ENCODE results near the gene SLC39A12.
"Not testable (repeated sequence)": the region's sequence is repeated elsewhere in the genome, so short reads cannot be mapped to it uniquely, and the experiment has no call there.

Gene SLC39A12

GRCh38 chr10:17943033-17943745 is 8.5 kb upstream of the SLC39A12 start:
- H3K4me1 ChIP-seq: no peaks in the 10 kb centered on the region
- no peaks in the 10 kb centered on the region for H3K36me3 ChIP-seq (replicated peaks)
- in situ Hi-C loops (cut with MboI; ENCODE audit: low sequenced_read_pairs): no loop called here
- H3K4me3 ChIP-seq: no peak overlapping the region
- no peaks in the 10 kb centered on the region for H3K9me3 ChIP-seq
- H3K27me3 ChIP-seq (ENCODE audit: low read depth): no peaks in the 10 kb centered on the region
- DNase-seq (ENCODE audit: low spot score in 2 of 2): no peak

GRCh38 chr10:17950269-17950668 is 1.4 kb upstream of the SLC39A12 start:
- H3K4me3 ChIP-seq; H3K4me1 ChIP-seq; H3K9me3 ChIP-seq; H3K27me3 ChIP-seq (ENCODE audit: low read depth); in situ Hi-C loops (cut with MboI; ENCODE audit: low sequenced_read_pairs); H3K36me3 ChIP-seq (replicated peaks): not testable (repeated sequence)
- DNase-seq (ENCODE audit: low spot score in 2 of 2): peak in 1 of 2 experiments; percentile 6

- DNase-seq (ENCODE audit: low spot score in 2 of 2): no peak
- H3K9me3 ChIP-seq: no peaks in the 10 kb centered on the region
- no peaks in the 10 kb centered on the region for H3K4me1 ChIP-seq
- H3K4me3 ChIP-seq: no peak overlapping the region
- no peaks in the 10 kb centered on the region for H3K27me3 ChIP-seq (ENCODE audit: low read depth)
- H3K36me3 ChIP-seq (replicated peaks): no peaks in the 10 kb centered on the region
- in situ Hi-C loops (cut with MboI; ENCODE audit: low sequenced_read_pairs): no loop called here
These were observed 992 bp upstream of the SLC39A12 start for GRCh38 chr10:17950726-17951125.

GRCh38 chr10:17954372-17954771 is 2.7 kb downstream of the SLC39A12 start:
- H3K4me1 ChIP-seq; H3K4me3 ChIP-seq; H3K36me3 ChIP-seq (replicated peaks); H3K27me3 ChIP-seq (ENCODE audit: low read depth); DNase-seq (ENCODE audit: low spot score in 2 of 2); H3K9me3 ChIP-seq; in situ Hi-C loops (cut with MboI; ENCODE audit: low sequenced_read_pairs): not testable (repeated sequence)

GRCh38 chr10:17954861-17955260 is 3.1 kb downstream of the SLC39A12 start:
- H3K27me3 ChIP-seq (ENCODE audit: low read depth): no peaks in the 10 kb centered on the region
- in situ Hi-C loops (cut with MboI; ENCODE audit: low sequenced_read_pairs): no loop called here
- no peak for DNase-seq (ENCODE audit: low spot score in 2 of 2)

GRCh38 chr10:17958049-17958448 is 6.3 kb downstream of the SLC39A12 start:
- no peak overlapping the region for H3K4me3 ChIP-seq
- no peaks in the 10 kb centered on the region for H3K27me3 ChIP-seq (ENCODE audit: low read depth)
- no peaks in the 10 kb centered on the region for H3K36me3 ChIP-seq (replicated peaks)
- H3K4me1 ChIP-seq: no peaks in the 10 kb centered on the region
- in situ Hi-C loops (cut with MboI; ENCODE audit: low sequenced_read_pairs): no loop called here
- H3K9me3 ChIP-seq: no peaks in the 10 kb centered on the region; the same call in 1 of the 2 replicates
- DNase-seq (ENCODE audit: low spot score in 2 of 2): no peak

More at GRCh38 chr10:17954861-17955260, 3.1 kb downstream of the SLC39A12 start:
- no peaks in the 10 kb centered on the region for H3K36me3 ChIP-seq (replicated peaks)
- no peaks in the 10 kb centered on the region for H3K4me1 ChIP-seq
- H3K4me3 ChIP-seq: no peak overlapping the region
- H3K9me3 ChIP-seq: no peaks in the 10 kb centered on the region

- no peaks in the 10 kb centered on the region for H3K4me1 ChIP-seq
- no peaks in the 10 kb centered on the region for H3K36me3 ChIP-seq (replicated peaks)
- in situ Hi-C loops (cut with MboI; ENCODE audit: low sequenced_read_pairs): no loop called here
- no peaks in the 10 kb centered on the region for H3K27me3 ChIP-seq (ENCODE audit: low read depth)
- no peak overlapping the region for H3K4me3 ChIP-seq
- no peak for DNase-seq (ENCODE audit: low spot score in 2 of 2)
- no peaks in the 10 kb centered on the region; the same call in 1 of the 2 replicates for H3K9me3 ChIP-seq
These were observed 8.2 kb downstream of the SLC39A12 start for GRCh38 chr10:17959870-17960269.

GRCh38 chr10:17961551-17962422 is 10.1 kb downstream of the SLC39A12 start:
- Histone ChIP-seq H3K27me3 (ENCODE audit: low read depth) (no peaks in the 10 kb centered on the region), H3K4me3 (no peak overlapping the region), H3K36me3 (replicated peaks) (no peaks in the 10 kb centered on the region), H3K4me1 (no peaks in the 10 kb centered on the region), H3K9me3 (no peaks in the 10 kb centered on the region; the same call in 1 of the 2 replicates)
- DNase-seq (ENCODE audit: low spot score in 2 of 2): no peak
- in situ Hi-C loops (cut with MboI; ENCODE audit: low sequenced_read_pairs): no loop called here

GRCh38 chr10:17963431-17963830 is 11.7 kb downstream of the SLC39A12 start:
- Histone ChIP-seq H3K27me3 (ENCODE audit: low read depth) (no peaks in the 10 kb centered on the region), H3K36me3 (replicated peaks) (no peaks in the 10 kb centered on the region), H3K9me3 (no peaks in the 10 kb centered on the region; the same call in 1 of the 2 replicates), H3K4me1 (no peaks in the 10 kb centered on the region), H3K4me3 (no peak overlapping the region)
- DNase-seq (ENCODE audit: low spot score in 2 of 2): no peak
- in situ Hi-C loops (cut with MboI; ENCODE audit: low sequenced_read_pairs): no loop called here

GRCh38 chr10:17965649-17966235 is 14.0 kb downstream of the SLC39A12 start:
- in situ Hi-C loops (cut with MboI; ENCODE audit: low sequenced_read_pairs): no loop called here
- DNase-seq (ENCODE audit: low spot score in 2 of 2): no peak
- Histone ChIP-seq H3K9me3 (peaks cover 5% of the 10 kb centered on the region; the same call in 1 of the 2 replicates), H3K4me3 (no peak overlapping the region), H3K36me3 (replicated peaks) (no peaks in the 10 kb centered on the region), H3K27me3 (ENCODE audit: low read depth) (no peaks in the 10 kb centered on the region), H3K4me1 (no peaks in the 10 kb centered on the region)

GRCh38 chr10:17974505-17974904 is 22.8 kb downstream of the SLC39A12 start:
- H3K9me3 ChIP-seq: no peaks in the 10 kb centered on the region
- in situ Hi-C loops (cut with MboI; ENCODE audit: low sequenced_read_pairs): no loop called here
- H3K4me3 ChIP-seq: no peak overlapping the region
- H3K36me3 ChIP-seq (replicated peaks): no peaks in the 10 kb centered on the region
- H3K4me1 ChIP-seq: peaks cover 13% of the 10 kb centered on the region
- no peak for DNase-seq (ENCODE audit: low spot score in 2 of 2)
- H3K27me3 ChIP-seq (ENCODE audit: low read depth): no peaks in the 10 kb centered on the region

- Histone ChIP-seq H3K4me3 (no peak overlapping the region), H3K36me3 (replicated peaks) (no peaks in the 10 kb centered on the region), H3K9me3 (no peaks in the 10 kb centered on the region), H3K27me3 (ENCODE audit: low read depth) (no peaks in the 10 kb centered on the region), H3K4me1 (peaks cover 26% of the 10 kb centered on the region)
- DNase-seq (ENCODE audit: low spot score in 2 of 2): no peak
- in situ Hi-C loops (cut with MboI; ENCODE audit: low sequenced_read_pairs): no loop called here
These were observed 29.3 kb downstream of the SLC39A12 start for GRCh38 chr10:17980846-17981565.

GRCh38 chr10:17981766-17982380 is 30.2 kb downstream of the SLC39A12 start:
- H3K9me3 ChIP-seq: no peaks in the 10 kb centered on the region

More at GRCh38 chr10:17981766-17982380, 30.2 kb downstream of the SLC39A12 start:
- no peak for DNase-seq (ENCODE audit: low spot score in 2 of 2)
- Histone ChIP-seq H3K4me3 (no peak overlapping the region), H3K36me3 (replicated peaks) (no peaks in the 10 kb centered on the region), H3K4me1 (peaks cover 26% of the 10 kb centered on the region), H3K27me3 (ENCODE audit: low read depth) (no peaks in the 10 kb centered on the region)
- in situ Hi-C loops (cut with MboI; ENCODE audit: low sequenced_read_pairs): no loop called here

All from HAP-1 (cell line).